Osteocyte (in vitro differentiated cells): ENCODE measurements around the gene AFAP1. TPM values are rescaled to one million over a fixed set of nuclear protein-coding genes. Genes with fewer than 3 reads are reported as not detected.

Source experiments
- DNase-seq: peaks from one replicate; pipeline ENCODE4 v3.0.0; 2021; ENCODE audit warnings: mixed read lengths; ENCODE audit not compliant: unreplicated experiment; ENCODE audit errors: extremely low spot score
- H3K27ac Mint-ChIP-seq: one replicate; pipeline ENCODE4 v1.8.0; 2021; ENCODE audit warnings: mild to moderate bottlenecking, mixed read lengths; ENCODE audit not compliant: unreplicated experiment
- H3K27me3 Mint-ChIP-seq: one replicate; pipeline ENCODE4 v1.8.0; 2021; ENCODE audit warnings: mixed read lengths; ENCODE audit not compliant: unreplicated experiment
- H3K36me3 Mint-ChIP-seq: one replicate; pipeline ENCODE4 v1.8.0; 2021; ENCODE audit warnings: mixed read lengths; ENCODE audit not compliant: unreplicated experiment
- H3K4me1 Mint-ChIP-seq: one replicate; pipeline ENCODE4 v1.8.0; 2021; ENCODE audit warnings: mixed read lengths; ENCODE audit not compliant: unreplicated experiment
- H3K4me3 Mint-ChIP-seq: one replicate; pipeline ENCODE4 v1.8.0; 2021; ENCODE audit warnings: mild to moderate bottlenecking, moderate library complexity, mixed read lengths; ENCODE audit not compliant: unreplicated experiment
- H3K9me3 Mint-ChIP-seq: one replicate; pipeline ENCODE4 v1.8.0; 2021; ENCODE audit warnings: mixed read lengths; ENCODE audit not compliant: unreplicated experiment
- CTCF ChIP-seq: fragments of 200-600 bp; sonication (generic); IDR thresholded peaks from 2 replicates; pipeline ENCODE4 v1.5.0; 2021; ENCODE audit warnings: antibody characterized with exemption, mild to moderate bottlenecking, moderate library complexity
- total RNA-seq: library from RNA; stranded (reverse); gene quantifications from 2 replicates; pipeline ENCODE4 v1.2.1, GENCODE V29; 2021

AFAP1 gene
- total RNA-seq, 1 donor from 2014 or later, result 66.9 TPM

DNA sequence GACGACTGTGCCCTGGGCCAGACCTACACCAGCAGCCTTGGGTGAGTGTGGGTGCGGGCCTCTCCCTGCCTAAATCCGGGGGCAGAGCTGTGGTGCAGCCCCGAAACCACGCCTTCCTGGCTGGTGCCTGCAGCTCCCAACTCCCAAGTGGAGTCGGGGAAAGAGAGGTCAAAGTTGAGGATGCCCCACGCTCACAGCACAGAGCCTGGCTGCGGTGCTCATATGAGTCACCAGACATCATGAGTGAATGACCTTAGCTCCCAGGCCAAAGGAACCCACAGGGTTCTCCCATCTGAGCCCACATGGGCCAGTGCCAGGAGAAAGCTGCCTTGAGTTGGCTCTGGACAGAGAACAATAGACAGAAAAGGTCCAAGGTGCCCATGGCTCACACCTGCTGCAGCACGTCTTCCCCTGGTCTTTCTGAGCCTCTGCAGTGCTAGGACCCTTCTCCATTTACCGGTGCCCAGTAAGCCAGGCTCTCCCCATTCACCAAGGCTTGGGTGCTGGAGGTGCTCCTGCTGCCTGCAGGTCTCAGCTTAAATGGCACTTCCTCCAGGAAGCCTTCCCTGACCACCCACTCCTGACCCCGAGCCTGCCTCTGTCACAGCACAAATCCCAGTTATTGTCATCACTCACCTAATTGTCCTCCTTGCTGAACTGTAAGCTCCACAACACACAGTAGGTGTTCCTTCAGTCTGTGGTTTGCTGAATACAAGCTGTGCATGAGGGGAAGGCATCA lies 224.2 kb downstream of the AFAP1 start:
- Mint-ChIP-seq H3K4me3 (no peak overlapping the region), H3K9me3 (no peaks in the 10 kb centered on the region), H3K36me3 (no peaks in the 10 kb centered on the region), H3K27ac (no peak overlapping the region), H3K27me3 (peaks cover 37% of the 10 kb centered on the region), H3K4me1 (no peaks in the 10 kb centered on the region)
- no peak for DNase-seq
- TF ChIP-seq CTCF, result no peak

- no peak for TF ChIP-seq CTCF
- Mint-ChIP-seq H3K27ac (no peak overlapping the region), H3K4me3 (no peak overlapping the region), H3K36me3 (no peaks in the 10 kb centered on the region), H3K27me3 (peaks cover 30% of the 10 kb centered on the region), H3K4me1 (no peaks in the 10 kb centered on the region), H3K9me3 (no peaks in the 10 kb centered on the region)
- no peak for DNase-seq
These were observed 224.9 kb downstream of the AFAP1 start for GRCh38 chr4:7714738-7715137.

- Mint-ChIP-seq H3K27ac (no peak overlapping the region), H3K4me1 (no peaks in the 10 kb centered on the region), H3K9me3 (no peaks in the 10 kb centered on the region), H3K27me3 (peaks cover 31% of the 10 kb centered on the region), H3K36me3 (no peaks in the 10 kb centered on the region), H3K4me3 (no peak overlapping the region)
- TF ChIP-seq CTCF, result no peak
- DNase-seq, result no peak
These were observed 225.5 kb downstream of the AFAP1 start for GRCh38 chr4:7714176-7714575.

DNA sequence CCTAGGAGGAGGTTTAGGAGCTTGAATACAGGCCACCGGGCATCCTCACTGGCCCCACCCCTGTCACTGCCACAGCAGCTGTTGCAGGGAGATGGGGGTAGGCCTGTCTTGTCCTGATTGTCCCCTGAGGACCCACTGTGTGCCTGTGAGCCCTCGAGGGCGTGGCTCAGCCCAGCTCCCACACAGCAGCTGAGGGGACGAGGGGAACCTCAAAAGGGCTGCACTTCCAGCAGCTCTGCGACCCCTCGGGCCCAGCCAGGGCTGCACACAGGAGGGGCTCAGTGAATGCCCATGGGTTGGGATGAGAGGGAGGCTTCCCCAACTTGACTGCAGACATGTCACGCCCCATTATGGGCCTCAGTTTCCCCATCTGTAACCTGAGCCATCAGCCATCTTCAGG lies 225.9 kb downstream of the AFAP1 start:
- no peaks in the 10 kb centered on the region for H3K9me3 Mint-ChIP-seq
- H3K4me1 Mint-ChIP-seq, result peaks cover 1% of the 10 kb centered on the region
- peaks cover 29% of the 10 kb centered on the region for H3K27me3 Mint-ChIP-seq
- no peak for DNase-seq
- H3K36me3 Mint-ChIP-seq, result no peaks in the 10 kb centered on the region
- H3K4me3 Mint-ChIP-seq, result no peak overlapping the region
- TF ChIP-seq CTCF, result no peak
- no peak overlapping the region for H3K27ac Mint-ChIP-seq

GRCh38 chr4:7712021-7712671 lies 227.5 kb downstream of the AFAP1 start:
- no peak for TF ChIP-seq CTCF
- H3K27ac Mint-ChIP-seq, result no peak overlapping the region
- H3K27me3 Mint-ChIP-seq, result peaks cover 18% of the 10 kb centered on the region

More at GRCh38 chr4:7712021-7712671, 227.5 kb downstream of the AFAP1 start:
- Mint-ChIP-seq H3K4me3 (no peak overlapping the region), H3K36me3 (no peaks in the 10 kb centered on the region), H3K4me1 (peaks cover 1% of the 10 kb centered on the region), H3K9me3 (no peaks in the 10 kb centered on the region)
- DNase-seq, result no peak
